ENCODE measurements around the gene OR52E1.

DNA sequence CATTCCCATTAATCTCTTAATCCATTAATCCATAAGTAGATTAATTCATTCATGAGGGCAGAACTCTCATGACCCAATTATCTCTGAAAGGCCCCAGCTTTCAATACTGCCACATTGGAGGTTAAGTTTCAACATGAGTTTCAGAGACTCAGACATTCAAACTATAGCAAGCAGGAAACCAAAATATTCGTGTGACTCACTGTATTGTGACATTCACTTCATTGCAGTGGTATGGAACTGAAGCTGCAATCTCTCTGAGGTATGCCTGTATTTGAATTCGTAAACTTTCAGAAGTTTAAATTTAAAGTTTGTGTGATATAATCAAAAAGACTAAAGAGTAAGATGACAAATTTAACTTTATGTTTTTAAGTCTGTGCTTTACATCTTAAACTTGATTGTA is 26.0 kb upstream of the OR52E1 start:
- TF ChIP-seq, protein P1, sequence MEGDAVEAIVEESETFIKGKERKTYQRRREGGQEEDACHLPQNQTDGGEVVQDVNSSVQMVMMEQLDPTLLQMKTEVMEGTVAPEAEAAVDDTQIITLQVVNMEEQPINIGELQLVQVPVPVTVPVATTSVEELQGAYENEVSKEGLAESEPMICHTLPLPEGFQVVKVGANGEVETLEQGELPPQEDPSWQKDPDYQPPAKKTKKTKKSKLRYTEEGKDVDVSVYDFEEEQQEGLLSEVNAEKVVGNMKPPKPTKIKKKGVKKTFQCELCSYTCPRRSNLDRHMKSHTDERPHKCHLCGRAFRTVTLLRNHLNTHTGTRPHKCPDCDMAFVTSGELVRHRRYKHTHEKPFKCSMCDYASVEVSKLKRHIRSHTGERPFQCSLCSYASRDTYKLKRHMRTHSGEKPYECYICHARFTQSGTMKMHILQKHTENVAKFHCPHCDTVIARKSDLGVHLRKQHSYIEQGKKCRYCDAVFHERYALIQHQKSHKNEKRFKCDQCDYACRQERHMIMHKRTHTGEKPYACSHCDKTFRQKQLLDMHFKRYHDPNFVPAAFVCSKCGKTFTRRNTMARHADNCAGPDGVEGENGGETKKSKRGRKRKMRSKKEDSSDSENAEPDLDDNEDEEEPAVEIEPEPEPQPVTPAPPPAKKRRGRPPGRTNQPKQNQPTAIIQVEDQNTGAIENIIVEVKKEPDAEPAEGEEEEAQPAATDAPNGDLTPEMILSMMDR (IDR thresholded peaks at IDR 0.05) = no peak
- no peak for TF ChIP-seq POLR2A (IDR thresholded peaks at IDR 0.05)
